Neural crest cell (in vitro differentiated cells): Measurements from ENCODE around the gene ALDH7A1. TPM values are rescaled to one million over a fixed set of nuclear protein-coding genes. Genes with fewer than 3 reads are reported as not detected.

Experiments
- DNase-seq: peaks from one replicate; pipeline ENCODE4 v3.0.0; 2021; ENCODE audit warnings: low read depth, mixed read lengths, low spot score
- H3K27ac Mint-ChIP-seq: one replicate; pipeline ENCODE4 v1.8.0; 2021; ENCODE audit warnings: mild to moderate bottlenecking, mixed read lengths; ENCODE audit not compliant: unreplicated experiment
- H3K27me3 Mint-ChIP-seq: 2 replicates; pipeline ENCODE4 v1.8.0; 2021; ENCODE audit warnings: low read depth, mild to moderate bottlenecking, mixed read lengths
- H3K36me3 Mint-ChIP-seq: 2 replicates; pipeline ENCODE4 v1.8.0; 2021; ENCODE audit warnings: low read depth, mild to moderate bottlenecking, mixed read lengths
- H3K4me1 Mint-ChIP-seq: 2 replicates; pipeline ENCODE4 v1.8.0; 2021; ENCODE audit warnings: mixed read lengths
- H3K4me3 Mint-ChIP-seq: one replicate; pipeline ENCODE4 v1.8.0; 2021; ENCODE audit warnings: mild to moderate bottlenecking, mixed read lengths
- H3K9me3 Mint-ChIP-seq: 2 replicates; pipeline ENCODE4 v1.8.0; 2021; ENCODE audit warnings: mixed read lengths
- total RNA-seq: library from RNA; stranded (reverse); gene quantifications from 2 replicates; pipeline ENCODE4 v1.2.1, GENCODE V29; 2021
- TF ChIP-seq, protein P1 (sequence below): fragments of 200-600 bp; sonication (generic); conservative IDR thresholded peaks from 2 replicates; pipeline ENCODE4 v1.5.0; 2021; ENCODE audit warnings: antibody characterized with exemption, mild to moderate bottlenecking

The ALDH7A1 gene
- total RNA-seq, 1 donor from 2014 or later: 169 TPM

DNA sequence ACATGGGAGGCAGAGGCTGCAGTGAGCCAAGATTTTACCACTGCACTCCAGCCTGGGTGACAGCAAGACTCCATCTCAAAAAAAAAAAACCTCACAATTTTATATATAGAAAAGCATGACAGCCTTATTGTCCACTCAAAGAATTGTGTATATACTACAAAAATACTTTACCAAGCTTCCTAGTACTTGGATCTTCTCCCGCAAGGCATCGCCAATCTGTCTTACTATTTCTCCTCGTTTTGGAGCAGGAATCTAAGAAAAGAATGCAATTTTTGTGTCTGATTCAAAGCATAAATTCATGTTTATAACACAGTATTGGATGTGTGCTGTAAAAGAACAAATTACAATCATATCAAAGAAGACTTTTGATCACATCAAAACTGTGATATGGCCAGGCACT lies 11.3 kb downstream of the ALDH7A1 start:
- peaks cover 38% of the 10 kb centered on the region for H3K36me3 Mint-ChIP-seq
- no peak overlapping the region for H3K27ac Mint-ChIP-seq
- DNase-seq: no peak
- H3K4me3 Mint-ChIP-seq: no peak overlapping the region
- H3K4me1 Mint-ChIP-seq: no peaks in the 10 kb centered on the region
- TF ChIP-seq, protein P1, sequence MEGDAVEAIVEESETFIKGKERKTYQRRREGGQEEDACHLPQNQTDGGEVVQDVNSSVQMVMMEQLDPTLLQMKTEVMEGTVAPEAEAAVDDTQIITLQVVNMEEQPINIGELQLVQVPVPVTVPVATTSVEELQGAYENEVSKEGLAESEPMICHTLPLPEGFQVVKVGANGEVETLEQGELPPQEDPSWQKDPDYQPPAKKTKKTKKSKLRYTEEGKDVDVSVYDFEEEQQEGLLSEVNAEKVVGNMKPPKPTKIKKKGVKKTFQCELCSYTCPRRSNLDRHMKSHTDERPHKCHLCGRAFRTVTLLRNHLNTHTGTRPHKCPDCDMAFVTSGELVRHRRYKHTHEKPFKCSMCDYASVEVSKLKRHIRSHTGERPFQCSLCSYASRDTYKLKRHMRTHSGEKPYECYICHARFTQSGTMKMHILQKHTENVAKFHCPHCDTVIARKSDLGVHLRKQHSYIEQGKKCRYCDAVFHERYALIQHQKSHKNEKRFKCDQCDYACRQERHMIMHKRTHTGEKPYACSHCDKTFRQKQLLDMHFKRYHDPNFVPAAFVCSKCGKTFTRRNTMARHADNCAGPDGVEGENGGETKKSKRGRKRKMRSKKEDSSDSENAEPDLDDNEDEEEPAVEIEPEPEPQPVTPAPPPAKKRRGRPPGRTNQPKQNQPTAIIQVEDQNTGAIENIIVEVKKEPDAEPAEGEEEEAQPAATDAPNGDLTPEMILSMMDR: no peak
- no peaks in the 10 kb centered on the region for H3K27me3 Mint-ChIP-seq
- no peaks in the 10 kb centered on the region for H3K9me3 Mint-ChIP-seq

- Mint-ChIP-seq H3K4me3 (no peak overlapping the region), H3K27ac (no peak overlapping the region), H3K9me3 (no peaks in the 10 kb centered on the region), H3K36me3 (peaks cover 33% of the 10 kb centered on the region), H3K27me3 (no peaks in the 10 kb centered on the region), H3K4me1 (peaks cover 6% of the 10 kb centered on the region)
- TF ChIP-seq, protein P1: no peak
- DNase-seq: no peak
Measured at GRCh38 chr5:126579716-126580115, 15.3 kb downstream of the ALDH7A1 start.

DNA sequence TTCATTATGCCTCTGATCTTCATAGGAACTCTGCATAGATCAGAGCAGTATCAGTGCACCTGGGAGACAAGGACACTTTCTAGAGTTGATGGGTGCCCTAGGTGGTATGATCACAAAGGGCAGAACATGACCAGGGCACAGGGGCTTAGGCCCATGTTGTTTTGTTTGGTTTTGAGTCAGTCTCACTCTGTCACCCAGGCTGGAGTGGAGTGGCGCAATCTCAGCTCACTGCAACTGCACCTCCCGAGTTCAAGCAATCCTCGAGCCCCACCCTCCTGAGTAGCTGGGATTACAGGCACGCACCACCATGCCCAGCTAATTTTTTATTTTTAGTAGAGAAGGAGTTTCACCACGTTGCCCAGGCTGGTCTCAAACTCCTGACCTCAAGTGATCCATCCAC lies 17.6 kb downstream of the ALDH7A1 start:
- Mint-ChIP-seq H3K4me3 (no peak overlapping the region), H3K27ac (no peak overlapping the region)
- TF ChIP-seq, protein P1: no peak

GRCh38 chr5:126576974-126577373 lies 18.0 kb downstream of the ALDH7A1 start:
- TF ChIP-seq, protein P1: no peak
- peaks cover 29% of the 10 kb centered on the region for H3K36me3 Mint-ChIP-seq

More for the DNA sequence above, 17.6 kb downstream of the ALDH7A1 start:
- no peak for DNase-seq
- Mint-ChIP-seq H3K4me1 (peaks cover 6% of the 10 kb centered on the region), H3K9me3 (no peaks in the 10 kb centered on the region), H3K27me3 (no peaks in the 10 kb centered on the region), H3K36me3 (peaks cover 29% of the 10 kb centered on the region)

DNA sequence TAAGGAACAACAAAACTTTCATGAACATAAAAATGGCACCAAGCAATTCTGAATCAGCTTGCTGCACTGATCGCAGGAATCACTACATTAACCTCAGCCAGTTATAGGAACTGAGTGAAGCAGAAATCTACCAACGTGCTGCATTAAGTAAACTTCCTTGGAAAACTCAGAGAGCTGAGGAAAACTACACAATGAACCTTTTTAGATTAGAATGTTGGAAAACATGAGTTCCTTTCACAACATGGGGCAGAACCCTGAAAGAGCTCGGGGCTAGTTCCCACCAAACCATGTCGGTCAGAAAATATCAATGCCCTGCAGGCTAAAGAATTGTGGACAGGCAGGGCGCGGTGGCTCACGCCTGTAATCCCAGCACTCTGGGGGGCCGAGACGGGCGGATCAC lies 19.4 kb downstream of the ALDH7A1 start:
- Mint-ChIP-seq H3K27ac (no peak overlapping the region), H3K4me1 (peaks cover 6% of the 10 kb centered on the region), H3K27me3 (no peaks in the 10 kb centered on the region), H3K36me3 (peaks cover 22% of the 10 kb centered on the region), H3K4me3 (no peak overlapping the region), H3K9me3 (no peaks in the 10 kb centered on the region)
- DNase-seq: no peak
- TF ChIP-seq, protein P1: no peak

More at GRCh38 chr5:126576974-126577373, 18.0 kb downstream of the ALDH7A1 start:
- H3K4me1 Mint-ChIP-seq: peaks cover 6% of the 10 kb centered on the region
- no peak overlapping the region for H3K4me3 Mint-ChIP-seq
- no peak for DNase-seq
- no peaks in the 10 kb centered on the region for H3K9me3 Mint-ChIP-seq
- H3K27me3 Mint-ChIP-seq: no peaks in the 10 kb centered on the region
- no peak overlapping the region for H3K27ac Mint-ChIP-seq
